Measurements from ENCODE around the gene MRO. TPM values are rescaled to one million over a fixed set of nuclear protein-coding genes. Genes with fewer than 3 reads are reported as not detected.

MRO gene
- total RNA-seq, 1 experiment from 2014 or later, result not detected

DNA sequence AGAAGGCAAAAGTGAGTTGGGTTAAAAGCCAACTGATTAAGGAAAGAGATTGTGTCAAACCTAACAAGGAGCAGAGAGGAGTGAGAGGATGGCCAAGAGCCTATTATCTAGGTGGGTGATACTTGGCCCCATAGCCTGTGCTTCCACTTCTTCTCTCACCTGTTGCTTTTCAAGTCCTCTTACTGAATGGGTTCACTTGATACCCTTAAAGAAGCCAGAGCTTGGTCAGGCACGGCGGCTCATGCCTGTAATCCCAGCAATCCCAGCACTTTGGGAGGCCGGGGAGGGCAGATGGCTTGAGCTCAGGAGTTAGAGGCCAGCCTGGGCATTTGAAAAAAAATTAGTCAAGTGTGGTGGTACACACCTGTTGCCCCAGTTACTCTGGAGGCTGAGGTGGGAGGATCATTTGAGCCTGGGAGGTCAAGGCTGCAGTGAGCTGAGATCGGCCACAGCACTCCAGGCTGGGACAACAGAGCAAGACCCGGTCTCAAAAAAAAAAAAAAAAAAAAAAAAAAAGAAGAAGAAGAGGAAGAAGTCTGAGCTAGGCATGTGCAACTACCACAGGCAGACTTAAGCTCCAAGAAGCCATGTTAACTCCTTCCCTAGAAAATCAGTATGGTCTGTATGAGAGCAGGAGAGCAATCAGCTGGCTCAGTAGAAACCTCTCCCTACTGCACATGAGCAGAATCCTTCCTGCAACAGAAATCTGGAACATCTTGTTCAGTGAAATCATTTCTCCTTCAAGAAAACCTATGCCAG, 30.7 kb upstream of the MRO start:
- ChIA-PET POLR2A (no interaction called here), CTCF (no interaction called here)
- Histone ChIP-seq H3K36me3 (ENCODE audit: control insufficient read depth, insufficient read depth, low read length) (no peaks in the 10 kb centered on the region), H3K4me1 (ENCODE audit: control insufficient read depth, insufficient read depth, low read length) (no peaks in the 10 kb centered on the region), H3K27me3 (ENCODE audit: control insufficient read depth, insufficient read depth, low read length) (no peaks in the 10 kb centered on the region), H3K9me3 (ENCODE audit: control insufficient read depth, insufficient read depth, low read depth, low read length) (no peaks in the 10 kb centered on the region), H3K27ac (ENCODE audit: low read length) (no peak overlapping the region), H3K4me3 (ENCODE audit: low read depth in 2 of 2, low read length in 2 of 2) (no peak overlapping the region)
- in situ Hi-C loops (cut with HindIII; ENCODE audit: low pct_unique_long_range_greater_than_20kb, low sequenced_read_pairs), result no loop called here
- intact Hi-C loops (cut with micrococcal nuclease; ENCODE audit: unreplicated experiment), result no loop called here
- TF ChIP-seq, protein P1, sequence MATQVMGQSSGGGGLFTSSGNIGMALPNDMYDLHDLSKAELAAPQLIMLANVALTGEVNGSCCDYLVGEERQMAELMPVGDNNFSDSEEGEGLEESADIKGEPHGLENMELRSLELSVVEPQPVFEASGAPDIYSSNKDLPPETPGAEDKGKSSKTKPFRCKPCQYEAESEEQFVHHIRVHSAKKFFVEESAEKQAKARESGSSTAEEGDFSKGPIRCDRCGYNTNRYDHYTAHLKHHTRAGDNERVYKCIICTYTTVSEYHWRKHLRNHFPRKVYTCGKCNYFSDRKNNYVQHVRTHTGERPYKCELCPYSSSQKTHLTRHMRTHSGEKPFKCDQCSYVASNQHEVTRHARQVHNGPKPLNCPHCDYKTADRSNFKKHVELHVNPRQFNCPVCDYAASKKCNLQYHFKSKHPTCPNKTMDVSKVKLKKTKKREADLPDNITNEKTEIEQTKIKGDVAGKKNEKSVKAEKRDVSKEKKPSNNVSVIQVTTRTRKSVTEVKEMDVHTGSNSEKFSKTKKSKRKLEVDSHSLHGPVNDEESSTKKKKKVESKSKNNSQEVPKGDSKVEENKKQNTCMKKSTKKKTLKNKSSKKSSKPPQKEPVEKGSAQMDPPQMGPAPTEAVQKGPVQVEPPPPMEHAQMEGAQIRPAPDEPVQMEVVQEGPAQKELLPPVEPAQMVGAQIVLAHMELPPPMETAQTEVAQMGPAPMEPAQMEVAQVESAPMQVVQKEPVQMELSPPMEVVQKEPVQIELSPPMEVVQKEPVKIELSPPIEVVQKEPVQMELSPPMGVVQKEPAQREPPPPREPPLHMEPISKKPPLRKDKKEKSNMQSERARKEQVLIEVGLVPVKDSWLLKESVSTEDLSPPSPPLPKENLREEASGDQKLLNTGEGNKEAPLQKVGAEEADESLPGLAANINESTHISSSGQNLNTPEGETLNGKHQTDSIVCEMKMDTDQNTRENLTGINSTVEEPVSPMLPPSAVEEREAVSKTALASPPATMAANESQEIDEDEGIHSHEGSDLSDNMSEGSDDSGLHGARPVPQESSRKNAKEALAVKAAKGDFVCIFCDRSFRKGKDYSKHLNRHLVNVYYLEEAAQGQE (IDR thresholded peaks at IDR 0.05; ENCODE audit: insufficient read depth in 1 of 2, low read depth in 2 of 2, low read length in 1 of 2), result no peak
- TF ChIP-seq TCF7L2 (IDR thresholded peaks at IDR 0.05; ENCODE audit: low read depth, low read length) (no peak), SIN3A (IDR thresholded peaks at IDR 0.05; ENCODE audit: borderline replicate concordance, insufficient read depth, low read depth, low read length) (no peak), POLR2AphosphoS5 (IDR thresholded peaks at IDR 0.05; ENCODE audit: low read depth, low read length) (no peak)
- TF ChIP-seq, protein P2, sequence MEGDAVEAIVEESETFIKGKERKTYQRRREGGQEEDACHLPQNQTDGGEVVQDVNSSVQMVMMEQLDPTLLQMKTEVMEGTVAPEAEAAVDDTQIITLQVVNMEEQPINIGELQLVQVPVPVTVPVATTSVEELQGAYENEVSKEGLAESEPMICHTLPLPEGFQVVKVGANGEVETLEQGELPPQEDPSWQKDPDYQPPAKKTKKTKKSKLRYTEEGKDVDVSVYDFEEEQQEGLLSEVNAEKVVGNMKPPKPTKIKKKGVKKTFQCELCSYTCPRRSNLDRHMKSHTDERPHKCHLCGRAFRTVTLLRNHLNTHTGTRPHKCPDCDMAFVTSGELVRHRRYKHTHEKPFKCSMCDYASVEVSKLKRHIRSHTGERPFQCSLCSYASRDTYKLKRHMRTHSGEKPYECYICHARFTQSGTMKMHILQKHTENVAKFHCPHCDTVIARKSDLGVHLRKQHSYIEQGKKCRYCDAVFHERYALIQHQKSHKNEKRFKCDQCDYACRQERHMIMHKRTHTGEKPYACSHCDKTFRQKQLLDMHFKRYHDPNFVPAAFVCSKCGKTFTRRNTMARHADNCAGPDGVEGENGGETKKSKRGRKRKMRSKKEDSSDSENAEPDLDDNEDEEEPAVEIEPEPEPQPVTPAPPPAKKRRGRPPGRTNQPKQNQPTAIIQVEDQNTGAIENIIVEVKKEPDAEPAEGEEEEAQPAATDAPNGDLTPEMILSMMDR (IDR thresholded peaks at IDR 0.05), result no peak
- DNase-seq (ENCODE audit: low read depth, low spot score), result no peak
- no peak for ATAC-seq
- no TSS peak for BruUV-seq (replicated peaks)

DNA sequence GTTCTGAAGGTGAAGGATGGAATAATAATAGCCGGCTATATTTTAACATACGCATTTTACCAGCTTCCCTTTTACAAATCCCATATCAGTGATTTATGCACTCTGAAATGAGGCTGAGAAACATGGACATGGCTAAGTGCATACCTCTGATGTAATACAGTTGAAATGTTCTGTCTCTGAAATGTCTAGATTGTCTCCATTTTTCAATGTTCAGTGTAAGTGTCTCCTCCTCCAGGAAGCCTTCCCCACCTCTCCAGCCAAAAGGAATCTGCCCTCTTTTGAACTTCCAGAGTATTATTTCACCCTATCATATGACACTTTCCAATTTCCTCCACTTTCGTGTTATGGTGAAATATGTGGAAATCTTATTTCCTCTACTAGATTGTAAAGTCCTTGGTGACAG, 29.6 kb upstream of the MRO start:
- Histone ChIP-seq H3K27ac (ENCODE audit: low read length) (no peak overlapping the region), H3K4me3 (ENCODE audit: low read depth in 2 of 2, low read length in 2 of 2) (no peak overlapping the region), H3K27me3 (ENCODE audit: control insufficient read depth, insufficient read depth, low read length) (no peaks in the 10 kb centered on the region), H3K36me3 (ENCODE audit: control insufficient read depth, insufficient read depth, low read length) (no peaks in the 10 kb centered on the region), H3K4me1 (ENCODE audit: control insufficient read depth, insufficient read depth, low read length) (no peaks in the 10 kb centered on the region), H3K9me3 (ENCODE audit: control insufficient read depth, insufficient read depth, low read depth, low read length) (no peaks in the 10 kb centered on the region)
- no peak for DNase-seq (ENCODE audit: low read depth, low spot score)
- BruUV-seq (replicated peaks), result no TSS peak
- ATAC-seq, result no peak
- in situ Hi-C loops (cut with HindIII; ENCODE audit: low pct_unique_long_range_greater_than_20kb, low sequenced_read_pairs), result no loop called here
- ChIA-PET CTCF (no interaction called here), POLR2A (no interaction called here)
- intact Hi-C loops (cut with micrococcal nuclease; ENCODE audit: unreplicated experiment), result no loop called here
- no peak for TF ChIP-seq POLR2AphosphoS5 (IDR thresholded peaks at IDR 0.05; ENCODE audit: low read depth, low read length)
- no peak for TF ChIP-seq TCF7L2 (IDR thresholded peaks at IDR 0.05; ENCODE audit: low read depth, low read length)
- TF ChIP-seq SIN3A (IDR thresholded peaks at IDR 0.05; ENCODE audit: borderline replicate concordance, insufficient read depth, low read depth, low read length), result no peak

DNA sequence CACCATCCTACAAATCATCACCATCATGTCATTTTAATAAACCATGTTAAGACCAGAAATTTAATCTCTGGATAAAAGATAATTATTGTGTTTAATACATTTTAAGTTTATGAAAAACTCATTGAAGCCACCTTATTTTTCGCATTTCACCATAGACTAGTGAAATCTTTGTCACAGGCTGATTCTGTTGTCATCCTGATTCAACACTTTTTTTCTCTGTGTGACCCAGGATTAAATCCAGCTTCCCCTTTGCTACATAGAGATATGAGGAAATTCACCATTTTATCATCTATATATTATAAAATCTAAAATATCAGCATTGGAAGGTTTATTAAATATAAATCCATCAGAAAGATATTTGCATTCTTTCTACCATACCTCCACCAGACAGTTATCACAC, 29.2 kb upstream of the MRO start:
- POLR2A ChIA-PET, result no interaction called here
- BruUV-seq (replicated peaks), result no TSS peak
- no peak overlapping the region for H3K4me3 ChIP-seq (ENCODE audit: low read depth in 2 of 2, low read length in 2 of 2)
- no peak overlapping the region for H3K27ac ChIP-seq (ENCODE audit: low read length)
- no peaks in the 10 kb centered on the region for H3K36me3 ChIP-seq (ENCODE audit: control insufficient read depth, insufficient read depth, low read length)
- no peaks in the 10 kb centered on the region for H3K27me3 ChIP-seq (ENCODE audit: control insufficient read depth, insufficient read depth, low read length)
- in situ Hi-C loops (cut with HindIII; ENCODE audit: low pct_unique_long_range_greater_than_20kb, low sequenced_read_pairs) (no loop called here), intact Hi-C loops (cut with micrococcal nuclease; ENCODE audit: unreplicated experiment) (no loop called here)
- CTCF ChIA-PET, result no interaction called here
- ATAC-seq (no peak), DNase-seq (ENCODE audit: low read depth, low spot score) (no peak)
- H3K9me3 ChIP-seq (ENCODE audit: control insufficient read depth, insufficient read depth, low read depth, low read length), result no peaks in the 10 kb centered on the region
- TF ChIP-seq POLR2AphosphoS5 (IDR thresholded peaks at IDR 0.05; ENCODE audit: low read depth, low read length) (no peak), TCF7L2 (IDR thresholded peaks at IDR 0.05; ENCODE audit: low read depth, low read length) (no peak), SIN3A (IDR thresholded peaks at IDR 0.05; ENCODE audit: borderline replicate concordance, insufficient read depth, low read depth, low read length) (no peak)
- TF ChIP-seq, protein P1 (IDR thresholded peaks at IDR 0.05; ENCODE audit: insufficient read depth in 1 of 2, low read depth in 2 of 2, low read length in 1 of 2), result no peak
- TF ChIP-seq, protein P2 (IDR thresholded peaks at IDR 0.05), result no peak
- H3K4me1 ChIP-seq (ENCODE audit: control insufficient read depth, insufficient read depth, low read length), result no peaks in the 10 kb centered on the region
